Measurements from ENCODE around the gene OR5B3. TPM values are rescaled to one million over a fixed set of nuclear protein-coding genes. Genes with fewer than 3 reads are reported as not detected.

OR5B3 gene
- total RNA-seq = not detected
- polyA plus RNA-seq = not detected
- long read RNA-seq, donor 1 = 0 reads
- long read RNA-seq, donor 2 = 0 reads

GRCh38 chr11:58406774-58407173 lies at the start of gene OR5B3:
OR5B3 (minus strand) TSS chr11:58406874; CDS start chr11:58403409, 3,465 bp downstream.
- WGBS, 5 donors = 65 to 88% (median 75%) methylated on average over 1 of the region's 1 CpG
- Histone ChIP-seq H3K4me3 (no peak within 1 kb of the TSS), H3K27ac (no peak within 1 kb of the TSS), H3K4me1 (no peaks in the 10 kb centered on the region), H3K27me3 (replicated peaks in 1 of 7) (no peaks in the 10 kb centered on the region), H3K36me3 (no peaks in the 10 kb centered on the region), H3K9me3 (peaks cover 0 to 57% (median 40%) of the 10 kb centered on the region in 8 donors)
- TF ChIP-seq POLR2AphosphoS5 (IDR thresholded peaks at IDR 0.05) (no peak), POLR2A (IDR thresholded peaks at IDR 0.05) (no peak), CTCF (IDR thresholded peaks at IDR 0.05 in 8 of 11, conservative IDR thresholded peaks at IDR 0.05 in 3 of 11) (no peak)
- intact Hi-C loops (cut with DNase I; ENCODE audit: low total_unique reads) = no loop called here
- DNase-seq = no peak

GRCh38 chr11:58451585-58451984 lies 44.9 kb upstream of the OR5B3 start:
- H3K4me1 ChIP-seq = no peaks in the 10 kb centered on the region
- DNase-seq = no peak
- intact Hi-C loops (cut with DNase I; ENCODE audit: low total_unique reads) = no loop called here
- TF ChIP-seq POLR2AphosphoS5 (IDR thresholded peaks at IDR 0.05) (no peak), CTCF (IDR thresholded peaks at IDR 0.05 in 8 of 11, conservative IDR thresholded peaks at IDR 0.05 in 3 of 11) (no peak)
- H3K27me3 ChIP-seq (replicated peaks in 1 of 7) = no peaks in the 10 kb centered on the region
- no peak overlapping the region for H3K27ac ChIP-seq
- H3K36me3 ChIP-seq = no peaks in the 10 kb centered on the region
- H3K9me3 ChIP-seq = peaks cover 0 to 33% (median 10%) of the 10 kb centered on the region in 8 donors
- 38 to 60% (median 46%) methylated on average over 3 of the region's 3 CpGs for WGBS, 5 donors
- H3K4me3 ChIP-seq = no peak overlapping the region

- Histone ChIP-seq H3K4me1 (no peaks in the 10 kb centered on the region), H3K36me3 (no peaks in the 10 kb centered on the region), H3K27me3 (replicated peaks in 1 of 7) (no peaks in the 10 kb centered on the region), H3K4me3 (no peak overlapping the region), H3K27ac (no peak overlapping the region), H3K9me3 (peaks cover 0 to 60% (median 28%) of the 10 kb centered on the region in 8 donors)
- intact Hi-C loops (cut with DNase I; ENCODE audit: low total_unique reads) = no loop called here
- TF ChIP-seq POLR2AphosphoS5 (IDR thresholded peaks at IDR 0.05) = no peak
- no peak for TF ChIP-seq CTCF (IDR thresholded peaks at IDR 0.05 in 8 of 11, conservative IDR thresholded peaks at IDR 0.05 in 3 of 11)
- no peak for TF ChIP-seq POLR2A (IDR thresholded peaks at IDR 0.05)
- DNase-seq = no peak
- 72 to 90% (median 83%) methylated on average over 6 of the region's 6 CpGs for WGBS, 5 donors
Observed at GRCh38 chr11:58446294-58446693, 39.6 kb upstream of the OR5B3 start.

GRCh38 chr11:58444300-58444699 lies 37.6 kb upstream of the OR5B3 start:
- Histone ChIP-seq H3K27ac (no peak overlapping the region), H3K4me3 (no peak overlapping the region), H3K36me3 (no peaks in the 10 kb centered on the region), H3K27me3 (replicated peaks in 1 of 7) (no peaks in the 10 kb centered on the region), H3K4me1 (no peaks in the 10 kb centered on the region), H3K9me3 (peaks cover 0 to 50% (median 27%) of the 10 kb centered on the region in 8 donors)
- intact Hi-C loops (cut with DNase I; ENCODE audit: low total_unique reads) = no loop called here
- no peak for TF ChIP-seq CTCF (IDR thresholded peaks at IDR 0.05 in 8 of 11, conservative IDR thresholded peaks at IDR 0.05 in 3 of 11)
- TF ChIP-seq POLR2AphosphoS5 (IDR thresholded peaks at IDR 0.05) = no peak
- no peak for TF ChIP-seq POLR2A (IDR thresholded peaks at IDR 0.05)
- 88 to 92% (median 88%) methylated on average over 2 of the region's 2 CpGs for WGBS, 5 donors
- DNase-seq = no peak
